ENCODE measurements around the gene CAB39L.
A peak's percentile ranks its signal among the peaks of the same experiment; 100 is the strongest.

The CAB39L gene

DNA sequence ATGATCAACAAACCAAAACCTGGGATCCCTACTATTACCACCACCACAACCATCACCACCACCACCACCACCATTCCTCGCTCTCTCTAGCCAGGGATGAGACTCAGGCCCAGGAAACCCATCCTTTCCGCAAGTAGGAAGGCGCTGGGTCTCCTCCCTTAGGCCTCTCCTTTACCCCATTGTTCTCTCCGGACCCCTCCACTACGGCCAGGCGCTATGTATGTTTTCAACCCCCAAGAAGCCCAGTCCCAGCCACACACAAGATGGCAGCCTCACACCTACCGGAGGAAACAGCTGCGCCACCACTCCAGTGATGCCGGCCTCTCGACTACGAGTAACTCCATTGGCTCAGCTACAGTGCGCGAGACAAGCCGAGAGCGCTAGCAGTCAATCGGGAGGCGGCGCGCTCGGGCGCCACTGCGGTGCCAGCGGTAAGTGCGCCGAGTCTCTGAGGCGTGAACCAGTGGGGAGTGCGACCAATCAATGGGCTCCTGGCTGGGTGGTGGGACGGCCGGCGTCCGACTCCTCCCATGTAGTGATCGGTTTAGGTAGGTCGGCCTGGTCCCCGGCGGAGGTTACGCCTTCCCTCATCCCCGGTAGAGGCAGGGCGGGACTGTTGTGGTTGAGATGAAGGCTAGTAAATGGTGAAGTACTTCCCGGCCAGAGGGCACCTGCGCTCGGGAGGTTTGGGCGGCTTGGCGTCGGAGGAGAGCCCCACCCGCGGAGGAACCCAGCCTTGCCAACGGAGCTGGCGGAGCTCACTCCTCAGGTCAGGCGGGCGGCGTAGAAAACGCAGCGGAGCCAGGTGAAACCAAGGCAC, at the start of gene CAB39L, which contains the start of gene SETDB2:
CAB39L (minus strand) TSS at position 361 of the 820 bp plus-strand sequence. CDS start 61,154 bp downstream, outside the sequence.
SETDB2 (plus strand) TSS at position 571 of the 820 bp plus-strand sequence. CDS start 7,620 bp downstream, outside the sequence.
- DNase-seq, result peak; percentile 100

DNA sequence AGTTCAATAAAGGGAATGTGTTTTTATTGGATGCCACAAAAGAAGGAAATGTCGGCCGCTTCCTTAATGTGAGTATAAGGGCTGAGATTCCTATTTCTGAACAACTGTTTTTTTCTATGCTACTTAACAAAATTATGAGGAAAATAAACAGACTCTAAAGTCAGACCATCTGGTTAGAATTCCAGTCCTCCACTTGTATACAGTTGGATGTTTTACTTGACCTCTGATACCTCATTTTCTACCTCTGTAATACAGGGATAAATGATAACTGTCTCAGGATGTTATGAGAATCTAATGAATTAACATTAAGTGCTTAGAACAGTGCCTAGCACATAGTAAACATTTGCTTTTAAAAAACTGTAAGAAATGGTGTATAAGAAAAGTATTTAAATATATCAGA, 44.7 kb upstream of the CAB39L start:
- DNase-seq, result no peak

DNA sequence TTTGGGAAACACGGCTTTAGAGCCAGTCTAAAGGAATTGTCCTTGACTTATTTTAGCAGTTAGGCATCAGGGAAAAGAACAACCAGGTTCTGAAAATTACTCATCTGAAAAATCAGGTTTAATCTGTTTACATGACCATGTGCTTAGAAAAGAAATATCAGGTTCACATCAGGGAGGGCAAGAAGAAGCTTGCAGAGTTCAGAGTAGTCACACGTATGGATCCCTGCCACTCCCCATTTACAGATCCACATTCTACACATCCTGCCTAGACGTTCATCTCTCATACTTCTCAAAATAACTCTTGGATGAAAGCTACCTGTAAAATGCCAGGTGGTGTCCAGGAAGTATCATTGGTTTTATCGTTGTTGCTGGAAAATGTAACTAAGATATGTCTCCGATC, 37.9 kb upstream of the CAB39L start:
- no peak for DNase-seq

DNA sequence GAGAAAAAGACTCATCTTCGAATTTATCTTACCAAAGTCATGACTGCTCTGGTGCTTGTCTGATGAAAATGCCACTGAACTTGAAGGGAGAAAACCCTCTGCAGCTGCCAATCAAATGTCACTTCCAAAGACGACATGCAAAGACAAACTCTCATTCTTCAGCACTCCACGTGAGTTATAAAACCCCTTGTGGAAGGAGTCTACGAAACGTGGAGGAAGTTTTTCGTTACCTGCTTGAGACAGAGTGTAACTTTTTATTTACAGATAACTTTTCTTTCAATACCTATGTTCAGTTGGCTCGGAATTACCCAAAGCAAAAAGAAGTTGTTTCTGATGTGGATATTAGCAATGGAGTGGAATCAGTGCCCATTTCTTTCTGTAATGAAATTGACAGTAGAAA, 32.7 kb upstream of the CAB39L start:
- no peak for DNase-seq

DNA sequence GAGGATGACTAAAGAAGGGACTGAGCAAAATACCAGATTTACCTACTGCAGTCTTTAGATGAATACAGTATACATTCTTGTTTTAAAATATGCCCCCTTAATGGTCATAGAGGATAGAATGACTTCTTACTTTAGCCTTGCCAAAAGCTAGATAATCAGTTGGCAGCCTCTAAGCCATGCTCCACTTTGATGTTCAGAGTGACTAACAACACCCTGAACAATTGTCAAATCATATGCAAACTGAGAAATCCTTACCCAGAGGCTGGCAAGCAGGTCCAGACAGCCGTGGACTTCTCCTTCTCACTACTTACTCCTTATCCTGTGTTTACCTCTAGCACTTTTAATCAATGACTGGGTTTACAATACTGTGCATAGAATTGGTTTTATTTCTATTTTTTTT, 28.3 kb upstream of the CAB39L start:
- no peak for DNase-seq

DNA sequence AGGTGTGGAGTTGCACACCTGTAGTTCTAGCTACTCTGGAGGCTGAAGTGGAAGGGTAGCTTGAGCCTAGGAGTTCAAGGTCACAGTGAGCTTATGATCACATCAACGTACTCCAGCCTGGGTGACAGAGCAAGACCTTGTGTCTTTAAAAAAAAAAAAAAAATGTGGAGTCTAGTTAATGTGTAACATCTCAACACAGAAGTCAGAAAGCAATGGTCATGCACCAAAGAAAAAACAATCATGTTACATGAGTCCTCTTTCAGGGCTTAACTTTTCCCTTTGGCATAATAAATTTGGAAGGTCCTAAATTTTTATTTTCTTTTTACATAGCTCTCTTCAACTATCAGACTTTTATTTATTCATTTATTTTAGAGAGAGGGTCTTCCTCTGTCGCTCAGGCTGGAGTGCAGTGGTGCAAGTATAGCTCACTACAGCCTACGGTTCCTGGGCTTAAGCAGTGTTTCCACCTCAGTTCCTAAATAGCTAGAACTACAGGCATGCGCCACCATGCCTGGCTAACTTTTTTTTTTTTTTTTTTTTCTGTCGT, 22.5 kb upstream of the CAB39L start:
- no peak for DNase-seq

DNA sequence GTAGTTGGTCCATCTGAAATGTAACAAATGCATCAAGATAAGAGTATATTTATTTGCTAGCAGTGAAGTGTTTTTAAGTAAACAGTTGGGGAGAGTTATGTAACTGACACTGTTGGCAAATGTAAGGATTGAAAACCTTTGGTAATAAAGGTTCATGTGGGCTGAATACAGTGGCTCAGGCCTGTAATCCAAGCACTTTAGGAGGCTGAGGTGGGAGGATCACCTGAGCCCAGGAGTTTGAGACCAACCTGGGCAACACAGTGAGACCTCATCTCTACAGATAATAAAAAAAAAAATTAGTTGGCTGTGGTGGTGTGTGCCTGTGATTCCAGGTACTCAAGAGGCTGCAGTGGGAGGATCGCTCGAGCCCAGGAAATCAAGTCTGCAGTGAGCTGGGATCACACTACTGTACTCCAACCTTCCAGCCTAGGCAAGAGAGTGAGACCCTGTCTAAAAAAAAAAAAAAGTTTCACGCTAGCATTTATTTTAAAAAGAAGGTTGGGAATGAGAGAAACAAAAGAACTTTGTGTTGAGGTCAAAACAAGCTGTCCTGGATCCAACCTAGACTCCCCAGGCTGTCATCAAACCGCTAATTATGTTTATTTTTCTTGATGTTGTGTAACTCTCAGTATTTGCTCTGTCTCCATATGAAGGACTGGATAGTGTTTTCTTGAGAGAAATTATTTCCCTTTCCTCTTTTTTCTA, 20.9 kb upstream of the CAB39L start:
- DNase-seq, result no peak

DNA sequence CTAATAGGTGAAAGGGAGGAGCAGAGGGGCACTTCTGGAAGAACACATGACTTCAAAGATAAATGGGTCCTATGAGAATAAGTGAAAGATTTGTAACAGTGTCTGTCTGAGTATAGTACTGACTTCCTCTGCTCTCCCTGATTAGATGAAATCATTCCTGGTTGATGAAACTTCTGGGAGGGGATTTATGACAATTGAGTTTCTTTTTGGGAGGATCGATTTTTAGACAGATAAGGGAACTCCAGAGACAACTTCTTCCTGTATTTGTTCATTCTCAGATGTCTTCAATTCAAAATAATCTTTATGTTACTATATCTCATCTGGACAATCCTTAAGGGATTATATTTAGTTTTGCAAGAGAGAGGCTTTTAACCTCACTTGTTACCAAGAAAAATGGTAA, 20.2 kb upstream of the CAB39L start:
- no peak for DNase-seq

DNA sequence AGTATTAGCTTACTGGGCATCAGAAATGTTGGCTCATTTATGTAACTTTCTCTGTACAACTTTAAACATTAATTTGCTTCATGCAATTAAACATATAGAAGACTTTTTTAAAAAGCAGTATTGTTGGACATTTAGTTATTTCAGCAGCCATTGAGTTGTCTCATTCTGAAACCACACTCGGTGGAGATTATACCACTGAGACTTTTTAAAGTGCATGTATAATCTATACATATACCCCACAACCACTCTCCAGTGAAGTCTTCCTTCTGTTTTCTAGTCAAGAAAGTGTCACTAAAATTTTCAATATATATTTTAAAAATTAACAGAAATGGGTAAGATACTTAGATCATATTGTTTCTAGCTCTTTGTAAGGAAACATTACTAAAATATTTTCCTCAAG, 15.7 kb upstream of the CAB39L start:
- DNase-seq, result no peak

DNA sequence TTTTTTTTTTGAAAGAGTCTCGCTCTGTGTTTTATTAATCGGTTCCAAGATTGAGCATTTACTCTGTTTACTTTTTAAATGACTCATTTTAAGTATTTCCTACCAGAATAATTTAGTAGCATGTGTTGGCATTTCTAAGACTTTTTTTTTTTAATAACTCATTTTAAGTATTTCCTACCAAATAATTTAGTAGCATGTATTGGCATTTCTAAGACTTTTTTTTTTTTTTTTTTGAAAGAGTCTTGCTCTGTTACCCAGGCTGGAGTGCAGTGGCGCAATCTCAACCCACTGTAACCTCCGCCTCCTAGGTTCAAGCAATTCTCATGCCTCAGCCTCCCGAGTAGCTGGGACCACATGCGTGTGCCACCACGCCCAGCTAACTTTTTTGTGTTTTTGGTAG, 13.4 kb upstream of the CAB39L start:
- no peak for DNase-seq

DNA sequence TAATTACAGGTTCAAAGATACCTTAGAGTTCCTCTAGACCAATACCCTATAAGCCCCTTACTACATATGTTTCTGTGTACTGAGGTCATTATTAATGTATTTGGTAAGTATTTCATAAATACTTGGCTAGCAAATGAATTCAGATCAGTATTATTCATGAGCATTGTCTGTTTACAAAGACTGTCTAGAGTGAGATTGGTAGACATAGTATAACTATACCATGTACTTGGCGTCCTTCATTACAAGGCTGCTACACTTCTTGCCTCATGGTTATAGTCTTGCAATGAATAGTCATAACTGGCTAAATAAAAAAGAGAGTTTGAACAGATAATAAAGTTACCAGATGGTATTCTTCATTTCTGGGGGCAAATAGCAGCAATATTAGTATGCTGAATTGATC, 12.3 kb upstream of the CAB39L start:
- no peak for DNase-seq

DNA sequence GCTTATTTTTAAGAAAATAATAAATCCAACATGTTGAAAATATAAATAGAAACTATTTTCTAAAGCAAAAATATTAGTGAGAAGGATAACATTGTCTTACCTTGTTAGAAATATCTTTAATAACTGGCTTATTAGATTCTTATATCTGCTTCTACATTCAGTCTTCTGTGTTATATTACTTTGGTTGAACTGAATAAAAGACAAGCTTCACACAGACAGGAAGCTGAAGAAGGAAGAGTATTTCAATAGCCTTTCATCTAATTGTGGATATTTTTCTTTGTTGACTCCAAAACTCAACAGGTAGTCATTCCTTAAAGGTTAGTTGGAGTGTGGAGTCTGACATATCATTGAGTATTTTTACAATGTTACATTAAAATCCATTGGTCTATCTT, 11.1 kb upstream of the CAB39L start:
- DNase-seq, result no peak

DNA sequence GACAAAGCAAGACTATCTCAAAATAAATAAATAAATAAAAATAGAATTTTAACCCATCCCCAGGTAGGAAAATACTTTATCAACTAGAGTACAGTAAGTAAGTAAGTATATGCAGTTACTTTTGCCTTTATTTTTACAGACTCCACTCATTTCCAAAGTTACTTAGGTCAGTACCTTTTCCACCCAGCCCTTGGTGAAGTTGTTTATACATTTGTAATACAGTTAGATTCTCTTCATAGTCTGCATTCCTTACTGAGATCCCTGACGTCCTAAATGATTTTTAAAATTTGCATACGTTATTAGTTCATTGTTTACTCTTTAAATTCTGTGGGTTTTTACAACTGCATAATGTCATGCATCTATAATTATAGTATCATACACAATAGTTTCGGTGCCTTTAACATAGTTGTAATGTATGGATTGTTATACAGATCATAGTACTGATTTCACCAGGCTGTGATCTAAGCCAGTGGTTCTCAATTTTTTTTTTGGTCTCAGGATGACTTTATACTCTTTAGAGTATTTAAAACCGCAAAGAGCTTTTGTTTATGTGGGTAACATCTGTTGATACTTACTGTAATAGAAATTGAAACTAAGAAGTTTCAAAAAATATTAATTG, 10.6 kb upstream of the CAB39L start:
- peak; percentile 46 for DNase-seq

DNA sequence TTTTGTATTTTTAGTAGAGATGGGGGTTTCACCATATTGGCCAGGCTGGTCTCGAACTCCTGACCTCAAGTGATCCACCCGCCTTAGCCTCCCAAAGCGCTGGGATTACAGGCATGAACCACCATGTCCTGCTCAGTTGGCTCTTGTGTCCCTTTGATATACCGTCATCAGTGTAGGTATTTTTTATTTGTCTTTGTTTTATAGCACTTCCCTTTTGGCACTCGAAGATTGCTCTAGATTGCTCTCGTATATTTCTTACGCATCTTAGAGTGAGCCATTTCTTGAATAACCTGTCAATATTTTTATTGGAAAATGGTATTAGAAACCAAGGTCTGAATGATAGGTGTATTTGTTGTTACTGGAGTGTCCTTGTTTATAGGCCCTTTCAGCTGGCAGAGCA, 9.6 kb upstream of the CAB39L start:
- DNase-seq, result no peak

DNA sequence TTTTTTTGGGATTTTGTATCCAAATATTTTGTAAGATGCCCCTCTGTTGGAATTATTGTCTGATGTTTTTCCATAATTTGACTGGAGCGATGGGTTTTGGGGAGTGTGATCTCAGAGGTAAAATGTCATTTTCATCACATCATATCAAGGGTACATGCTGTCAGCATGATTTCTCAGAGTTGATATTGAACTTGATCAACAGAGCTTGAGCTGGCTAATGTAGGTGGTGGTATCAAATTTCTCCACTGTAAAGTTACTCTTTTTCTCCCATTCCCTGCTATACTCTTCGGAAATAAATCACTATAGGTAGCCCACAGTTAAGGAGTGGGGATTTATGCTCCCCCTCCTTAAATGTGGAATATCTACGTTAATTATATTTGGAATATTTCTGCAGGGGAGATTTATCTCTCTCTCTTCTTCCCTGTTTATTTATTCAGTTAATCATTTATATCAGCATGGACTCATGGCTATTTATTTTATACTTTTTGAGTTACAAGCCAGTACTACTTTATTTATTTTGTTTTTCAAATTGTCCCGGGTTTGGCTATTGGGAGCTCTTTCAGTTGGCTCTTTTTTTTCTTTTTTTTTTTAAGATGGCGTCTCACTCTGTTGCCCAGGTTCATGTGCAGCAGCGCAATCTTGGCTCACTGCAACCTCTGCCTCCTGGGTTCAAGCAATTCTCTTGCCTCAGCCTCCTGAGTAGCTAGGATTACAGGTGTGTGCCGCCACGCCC, 9.0 kb upstream of the CAB39L start:
- no peak for DNase-seq

DNA sequence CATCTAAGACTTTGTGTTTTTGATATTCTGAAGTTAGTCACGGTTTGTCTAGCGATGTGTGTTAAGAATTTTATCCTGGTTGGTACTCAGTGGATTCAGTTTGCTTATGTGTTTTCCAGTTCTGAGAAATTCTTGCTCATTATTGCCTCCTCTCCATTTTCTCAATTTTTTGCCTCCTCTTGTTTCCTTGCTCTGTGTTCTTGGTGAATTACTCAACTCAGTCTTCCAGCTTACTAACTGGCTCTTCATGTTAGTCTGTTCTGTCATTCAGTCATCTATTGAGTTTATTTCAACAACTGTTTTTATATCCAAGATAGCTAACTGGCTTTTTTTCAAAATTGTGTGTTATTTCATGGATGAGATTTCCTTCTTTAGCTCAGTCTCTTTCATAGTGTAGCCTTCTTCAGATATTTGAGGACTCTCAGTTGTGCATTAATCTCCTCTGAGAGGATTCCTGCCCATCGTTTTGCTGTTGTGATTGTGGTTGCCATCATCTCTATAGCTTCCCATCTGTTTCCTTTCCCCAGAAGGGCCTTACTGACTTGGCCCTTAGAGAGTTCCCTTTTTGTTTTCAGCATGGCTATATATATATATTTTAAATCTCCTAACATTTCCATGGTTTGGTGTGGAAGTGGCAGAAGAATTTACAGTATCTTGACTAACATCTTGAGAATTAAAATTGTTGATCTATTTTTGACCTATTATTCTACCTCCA, 6.4 kb upstream of the CAB39L start:
- DNase-seq, result no peak

DNA sequence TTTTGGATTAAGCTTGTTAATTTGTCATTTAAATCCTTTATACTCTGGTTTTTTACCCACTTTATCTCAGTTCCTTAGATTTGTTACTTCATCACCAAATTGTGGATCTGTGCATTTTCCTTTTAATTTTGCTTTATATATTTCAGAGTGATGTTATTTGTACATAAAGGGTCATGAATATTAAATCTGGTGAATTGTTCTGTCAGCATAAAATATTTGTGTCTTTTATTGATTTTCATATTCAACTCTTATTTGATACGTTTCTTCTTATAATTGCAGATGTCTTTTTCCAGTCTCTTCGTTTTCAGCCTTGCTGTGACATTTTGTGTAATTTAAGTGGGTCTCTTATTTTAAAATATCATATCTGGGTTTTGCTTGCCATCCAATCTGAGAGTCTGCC, 4.9 kb upstream of the CAB39L start:
- no peak for DNase-seq

DNA sequence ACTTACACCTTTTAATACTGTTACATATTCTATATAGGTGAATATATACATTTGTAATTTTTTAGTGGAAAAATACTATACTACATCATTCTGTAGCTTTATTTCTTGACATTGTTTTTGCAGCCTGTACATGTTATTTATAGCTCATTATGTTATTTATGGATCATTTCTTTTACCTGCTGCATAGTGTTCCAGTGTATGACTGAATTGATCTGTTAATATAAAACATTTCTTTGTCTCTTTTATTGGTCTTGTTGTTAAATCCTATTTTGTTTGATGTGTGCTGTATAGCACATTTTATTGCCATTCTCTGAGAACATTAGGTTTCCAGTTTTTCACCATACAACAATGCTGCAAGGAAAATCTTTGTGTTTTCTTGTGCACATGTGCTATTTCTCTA, 2.6 kb upstream of the CAB39L start:
- DNase-seq, result no peak

DNA sequence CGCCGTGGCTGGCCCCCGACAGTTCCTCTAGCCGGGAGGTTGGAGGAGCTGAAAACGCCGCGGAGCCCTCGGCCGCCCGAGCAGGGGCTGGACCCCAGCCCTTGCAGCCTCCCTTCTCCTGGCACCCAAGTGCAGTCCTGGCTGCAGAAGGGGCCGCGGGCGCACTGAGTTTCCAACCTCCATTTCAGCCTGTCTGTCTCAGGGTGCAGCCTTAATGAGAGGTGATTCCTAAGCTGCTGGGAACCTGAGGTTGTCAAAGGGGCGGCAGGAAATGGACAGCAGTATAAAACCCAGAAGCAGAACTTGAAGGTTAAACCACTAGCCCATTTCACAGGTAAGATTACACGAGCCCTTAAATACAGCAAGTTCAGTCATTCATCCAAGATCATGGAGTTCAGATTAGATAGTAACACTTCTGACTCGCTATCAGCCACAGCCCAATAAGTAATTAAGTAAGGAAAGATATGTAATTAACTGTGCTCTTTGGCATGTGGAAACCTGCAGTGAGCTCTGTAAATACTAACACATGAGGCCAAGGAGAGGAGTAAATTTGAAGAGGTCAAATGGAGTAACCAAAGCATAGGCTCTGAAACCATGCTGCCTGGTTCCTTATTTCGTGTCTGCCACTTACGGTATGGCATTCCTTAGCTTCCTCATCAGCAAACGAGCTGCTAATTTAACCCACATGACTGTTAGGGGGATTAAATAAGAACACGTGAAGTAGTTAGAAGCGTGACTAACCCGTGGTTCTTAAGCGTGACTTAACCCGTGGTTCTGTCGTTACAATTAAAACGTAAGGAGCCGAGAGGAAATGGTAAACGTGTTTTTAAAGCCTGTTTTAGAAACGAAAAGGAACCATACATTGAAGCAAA, 896 bp upstream of the CAB39L start:
- DNase-seq, result peak; percentile 68

DNA sequence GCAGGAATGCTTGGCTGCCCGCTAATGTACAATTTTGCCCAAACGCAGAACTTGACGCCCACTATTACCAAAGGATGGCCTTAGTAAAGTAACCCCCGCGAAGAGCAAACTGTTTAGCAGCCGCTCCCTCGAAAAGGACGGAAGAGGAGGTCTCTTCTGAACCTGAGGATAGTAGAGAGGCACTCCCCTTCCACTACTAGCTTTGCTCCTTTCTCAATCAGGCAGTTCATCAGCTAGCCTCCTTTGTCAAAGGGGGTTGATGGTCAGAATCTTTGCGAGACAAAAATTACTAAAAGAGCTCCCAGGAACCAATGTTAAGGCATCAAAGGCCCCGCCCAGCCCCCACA, 534 bp downstream of the CAB39L start:
- DNase-seq, result no peak

DNA sequence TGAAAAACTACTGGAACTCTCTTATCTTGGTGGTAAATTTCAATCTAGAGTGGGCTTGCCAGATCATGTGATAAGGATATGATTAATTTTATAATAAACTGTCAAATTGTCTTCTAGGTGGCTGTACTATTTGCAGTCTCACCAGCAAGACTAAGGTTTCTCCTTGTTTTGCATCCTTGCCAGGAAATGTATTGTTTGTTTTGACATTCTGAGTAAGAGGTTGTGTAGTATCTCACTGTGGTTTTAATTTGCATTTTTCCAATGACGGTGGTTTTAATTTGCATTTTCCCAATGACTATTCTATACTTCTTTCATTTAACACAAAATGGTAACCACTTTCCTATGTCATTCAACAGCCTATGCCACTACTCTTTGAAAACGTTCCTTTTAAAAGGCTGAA, 2.0 kb downstream of the CAB39L start:
- DNase-seq, result no peak

Data from CD4-positive, alpha-beta T cell treated with Interleukin-21 for 1 hour (primary cell).